Thoracic aorta (tissue), 2 donors: ENCODE results near the gene ABCC8. TPM values are rescaled to one million over a fixed set of nuclear protein-coding genes. Genes with fewer than 3 reads are reported as not detected.

Source experiments
- ATAC-seq: fragments of 150-250 bp; one replicate; pipeline ENCODE4 v1.8.0; 2017; ENCODE audit warnings: low read depth; ENCODE audit not compliant: insufficient number of reproducible peaks, low FRiP score
- DNase-seq: peaks from one replicate; pipeline ENCODE4 v3.0.0-alpha.2; 2020; ENCODE audit warnings: low spot score
- H3K27ac ChIP-seq, 2 donors: fragments of 200-600 bp; sonication (generic); 1 replicate in 1 of 2; 2 replicates in 1 of 2; pipeline ENCODE4 v1.5.1; 2016; ENCODE audit warnings: mild to moderate bottlenecking in 2 of 2, moderate library complexity in 2 of 2
- H3K27me3 ChIP-seq: fragments of 200-600 bp; sonication (generic); replicated peaks from 2 replicates; pipeline ENCODE4 v1.6.0; 2016; ENCODE audit warnings: mild to moderate bottlenecking; ENCODE audit not compliant: insufficient read depth
- H3K36me3 ChIP-seq: fragments of 200-600 bp; sonication (generic); one replicate; pipeline ENCODE4 v1.5.1; 2016
- H3K4me1 ChIP-seq, 2 donors: fragments of 200-600 bp; sonication (generic); 1 replicate in 1 of 2; 2 replicates in 1 of 2; pipeline versions ENCODE4 v1.5.1 to v1.6.0; 2016; ENCODE audit warnings: low read depth in 2 of 2, mild to moderate bottlenecking in 1 of 2; ENCODE audit not compliant: control insufficient read depth in 1 of 2
- H3K4me3 ChIP-seq: fragments of 200-600 bp; sonication (generic); 2 replicates; pipeline ENCODE4 v1.5.1; 2016; ENCODE audit warnings: mild to moderate bottlenecking
- H3K9me3 ChIP-seq: fragments of 200-600 bp; sonication (generic); 2 replicates; pipeline ENCODE4 v1.5.1; 2016
- CTCF ChIP-seq: fragments of 200-600 bp; sonication (generic); IDR thresholded peaks from one replicate; pipeline ENCODE4 v1.5.1; 2019; ENCODE audit warnings: antibody characterized with exemption
- total RNA-seq, 2 donors: library from RNA; depleted of rRNA; stranded (reverse); fragments of >200 nt; gene quantifications; one replicate each; pipeline versions ENCODE4 v1.1.0 to v1.2.3, GENCODE V29; 2016

Gene ABCC8
- total RNA-seq, 2 donors from 2014 or later = 0.42 to 13.9 TPM

- no peak for ATAC-seq
- no peak for TF ChIP-seq CTCF
- Histone ChIP-seq H3K27ac (peak overlapping the region; percentile 71), H3K27me3 (no peaks in the 10 kb centered on the region), H3K4me1 (peaks cover 4 to 16% of the 10 kb centered on the region in 2 donors), H3K9me3 (no peaks in the 10 kb centered on the region), H3K4me3 (peak overlapping the region; percentile 54), H3K36me3 (no peaks in the 10 kb centered on the region)
- no peak for DNase-seq
Measured at GRCh38 chr11:17385926-17386325, 90.7 kb downstream of the ABCC8 start.

- Histone ChIP-seq H3K36me3 (no peaks in the 10 kb centered on the region), H3K9me3 (no peaks in the 10 kb centered on the region), H3K4me1 (peaks cover 4 to 16% of the 10 kb centered on the region in 2 donors), H3K27ac (peak overlapping the region; percentile 71), H3K27me3 (no peaks in the 10 kb centered on the region), H3K4me3 (no peak overlapping the region)
- ATAC-seq = no peak
- no peak for DNase-seq
- no peak for TF ChIP-seq CTCF
Measured at GRCh38 chr11:17385492-17385891, 91.2 kb downstream of the ABCC8 start.

GRCh38 chr11:17384002-17384511, 92.6 kb downstream of the ABCC8 start:
- DNase-seq (no peak), ATAC-seq (no peak)
- Histone ChIP-seq H3K9me3 (no peaks in the 10 kb centered on the region), H3K27me3 (no peaks in the 10 kb centered on the region), H3K4me3 (no peak overlapping the region), H3K36me3 (no peaks in the 10 kb centered on the region), H3K27ac (no peak overlapping the region), H3K4me1 (peaks cover 4 to 10% of the 10 kb centered on the region in 2 donors)
- TF ChIP-seq CTCF = peak; percentile 93

DNA sequence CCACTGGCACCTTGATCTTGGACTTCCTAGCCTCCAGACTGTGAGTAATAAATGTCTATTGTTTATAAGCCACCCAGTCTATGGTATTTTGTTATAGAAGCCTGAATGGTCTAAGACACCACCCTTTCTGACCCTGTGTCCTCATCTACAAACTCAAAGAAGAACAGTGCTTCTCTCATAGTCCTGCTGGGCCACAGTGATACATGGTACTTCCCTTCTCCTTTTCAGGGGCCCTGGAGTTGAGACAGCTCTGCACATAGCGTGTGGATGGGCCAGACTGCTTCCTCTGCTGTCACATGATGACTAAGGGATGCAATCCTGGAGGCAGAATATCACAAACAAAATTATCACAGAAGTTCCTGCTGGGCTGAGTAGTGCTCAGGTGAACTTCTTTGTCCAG, 93.2 kb downstream of the ABCC8 start:
- no peaks in the 10 kb centered on the region for H3K9me3 ChIP-seq
- H3K4me1 ChIP-seq = peaks cover 4 to 10% of the 10 kb centered on the region in 2 donors
- no peak for TF ChIP-seq CTCF
- no peaks in the 10 kb centered on the region for H3K27me3 ChIP-seq
- DNase-seq = no peak
- H3K27ac ChIP-seq = no peak overlapping the region
- no peaks in the 10 kb centered on the region for H3K36me3 ChIP-seq
- no peak overlapping the region for H3K4me3 ChIP-seq
- ATAC-seq = no peak

- no peaks in the 10 kb centered on the region for H3K36me3 ChIP-seq
- H3K4me1 ChIP-seq = peaks cover 4 to 10% of the 10 kb centered on the region in 2 donors
- no peak overlapping the region for H3K4me3 ChIP-seq
- no peak overlapping the region for H3K27ac ChIP-seq
- no peaks in the 10 kb centered on the region for H3K9me3 ChIP-seq
- ATAC-seq (no peak), DNase-seq (no peak)
- no peak for TF ChIP-seq CTCF
- H3K27me3 ChIP-seq = no peaks in the 10 kb centered on the region
Measured at GRCh38 chr11:17382046-17382728, 94.5 kb downstream of the ABCC8 start.
